Stimulated activated CD4-positive, alpha-beta T cell treated with anti-CD3 and anti-CD28 coated beads, Interleukin-12 subunit alpha, Interleukin-12 subunit beta, amount 100 ng/mL, for 24 hours (primary cell): ENCODE results near the gene TJP2.

ENCODE experiments used
- DNase-seq, 2 experiments: peaks; one replicate each; pipeline ENCODE4 v3.0.0-alpha.2; 2020; ENCODE audit warnings: low read depth in 2 of 2

The TJP2 gene

DNA sequence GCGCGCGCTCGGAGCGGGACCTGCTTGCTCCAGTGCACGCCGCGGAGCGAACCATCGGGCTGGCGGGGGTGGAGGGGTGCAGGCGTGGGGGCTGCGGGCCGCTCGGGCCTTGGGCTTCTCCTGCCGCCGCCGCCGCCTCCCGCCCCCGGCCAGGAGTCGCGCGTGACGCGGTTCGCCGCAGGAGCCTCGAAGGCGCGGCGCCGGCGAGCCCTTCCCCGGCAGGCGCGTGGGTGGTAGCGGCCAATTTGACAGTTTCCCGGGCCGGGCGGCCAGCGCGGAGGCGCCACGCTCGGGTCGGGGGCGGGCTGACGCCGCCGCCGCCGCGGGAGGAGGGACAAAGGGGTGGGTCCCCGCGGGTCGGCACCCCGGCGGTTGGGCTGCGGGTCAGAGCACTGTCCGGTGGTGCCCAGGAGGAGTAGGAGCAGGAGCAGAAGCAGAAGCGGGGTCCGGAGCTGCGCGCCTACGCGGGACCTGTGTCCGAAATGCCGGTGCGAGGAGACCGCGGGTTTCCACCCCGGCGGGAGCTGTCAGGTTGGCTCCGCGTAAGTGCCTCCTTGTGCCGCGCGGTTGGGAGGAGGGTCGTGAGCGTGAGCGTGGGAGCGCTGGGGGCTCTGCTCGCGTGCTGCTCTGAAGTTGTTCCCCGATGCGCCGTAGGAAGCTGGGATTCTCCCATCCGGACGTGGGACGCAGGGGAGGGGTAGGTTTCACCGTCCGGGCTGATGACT, at the start of gene TJP2:
TSS of gene TJP2 (plus strand) at position 387 of the 725 bp plus-strand sequence. CDS start at position 483, 96 bp downstream.
- peak in 1 of 2 experiments; percentile 38 for DNase-seq

DNA sequence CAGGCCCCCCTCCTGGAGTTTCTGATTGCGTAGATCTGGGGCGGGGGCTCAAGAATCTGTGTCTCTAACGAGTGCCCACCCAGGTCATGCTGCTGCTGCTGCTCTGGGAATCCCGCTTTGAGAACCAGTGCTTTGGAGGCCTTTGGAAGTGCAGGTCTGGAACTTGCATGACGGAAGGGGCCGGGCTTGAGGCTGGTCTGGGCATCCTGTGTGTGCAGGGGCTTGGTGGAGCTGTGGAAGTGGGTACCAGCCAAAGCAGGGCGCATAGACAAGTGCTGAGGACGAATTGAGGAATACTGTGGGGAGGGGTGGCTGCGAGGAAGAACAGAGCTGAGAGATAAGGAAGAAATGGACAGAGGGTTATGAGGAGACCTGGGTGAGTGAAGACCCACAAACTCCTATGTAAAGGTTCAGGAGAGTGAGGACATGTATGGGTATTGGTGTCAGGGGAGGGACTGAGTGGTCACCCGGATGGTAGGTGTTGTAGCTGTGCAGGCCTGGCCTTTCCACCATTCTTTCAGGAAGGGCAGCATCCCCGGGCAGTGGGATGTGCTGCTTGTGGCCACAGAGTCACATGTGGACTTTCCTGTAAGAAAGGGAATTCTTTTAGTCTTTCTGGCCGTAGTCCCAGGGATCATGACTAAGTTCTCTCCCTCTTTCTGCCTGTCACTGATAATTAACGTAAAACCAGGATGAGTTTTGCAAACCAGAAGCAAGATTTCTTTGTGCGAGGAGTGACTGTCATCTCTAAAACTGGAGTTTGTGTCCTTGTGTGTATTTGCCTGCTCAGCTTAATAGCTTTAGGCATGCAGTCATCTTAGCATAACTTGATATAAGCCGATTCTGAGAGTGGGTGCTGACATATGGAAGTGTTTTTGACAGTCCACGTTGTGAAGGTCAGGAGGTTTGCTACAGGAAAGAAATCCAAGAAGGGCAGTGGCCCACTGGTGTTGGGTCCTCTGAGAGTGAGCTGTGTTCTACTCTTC, 43.3 kb upstream of the TJP2 start:
- no peak for DNase-seq

DNA sequence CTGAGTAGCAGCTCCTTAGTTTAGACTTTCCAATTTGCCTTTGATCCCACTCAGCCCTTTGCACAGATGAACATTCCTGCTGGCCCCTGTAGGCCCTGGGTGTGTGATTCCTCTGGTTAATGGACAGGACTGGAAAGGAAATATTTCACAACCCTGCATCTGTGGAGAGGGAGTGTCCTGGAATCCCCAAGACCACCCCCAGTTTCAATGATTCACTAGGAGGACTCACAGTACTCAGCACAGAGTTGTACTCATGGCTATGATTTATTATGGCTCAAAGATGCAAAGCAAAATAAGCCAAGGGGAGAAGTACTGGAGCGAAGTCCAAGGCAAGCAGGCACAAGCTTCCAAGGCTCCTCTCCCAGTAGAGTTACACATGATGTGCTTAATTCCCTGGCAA, 42.4 kb upstream of the TJP2 start:
- no peak for DNase-seq

DNA sequence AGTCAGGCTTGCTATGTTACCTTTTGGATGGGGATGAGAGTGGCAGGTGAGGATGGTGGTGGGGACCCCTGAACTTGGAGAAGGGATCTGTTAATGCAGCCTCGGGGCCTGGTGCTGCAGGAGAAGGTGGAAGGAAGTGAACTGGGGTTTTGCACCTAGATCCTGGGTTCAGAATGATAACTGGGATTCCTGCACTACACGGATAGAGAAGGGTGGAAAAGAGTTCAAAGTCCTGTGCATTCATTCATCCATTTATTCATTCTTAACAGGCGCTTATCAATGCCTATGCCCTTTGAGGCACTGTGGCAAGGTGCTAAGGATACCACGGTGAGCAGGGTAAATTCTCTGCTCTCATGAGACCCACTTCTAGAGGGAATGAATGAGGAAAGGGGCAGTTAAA, 41.7 kb upstream of the TJP2 start:
- DNase-seq = no peak

DNA sequence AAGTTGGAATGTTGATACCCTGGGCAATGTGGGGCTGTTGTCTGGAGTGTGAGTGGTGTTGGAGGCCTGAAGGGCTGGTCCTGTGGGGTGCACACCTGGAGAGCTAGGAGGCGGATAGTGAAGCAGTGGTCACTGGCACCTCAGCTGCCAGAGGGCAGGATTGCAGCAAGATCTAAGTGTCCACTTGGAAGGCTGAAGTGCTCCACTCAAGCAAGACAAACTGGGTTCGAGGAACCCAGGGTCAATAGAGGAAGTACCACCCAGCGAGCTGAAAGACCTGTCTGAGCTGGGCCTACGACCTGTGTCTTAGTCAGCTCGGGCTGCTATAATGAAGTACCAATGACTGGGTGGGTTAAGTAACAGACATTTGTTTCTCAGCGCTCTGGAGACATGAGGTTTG, 39.7 kb upstream of the TJP2 start:
- no peak for DNase-seq

DNA sequence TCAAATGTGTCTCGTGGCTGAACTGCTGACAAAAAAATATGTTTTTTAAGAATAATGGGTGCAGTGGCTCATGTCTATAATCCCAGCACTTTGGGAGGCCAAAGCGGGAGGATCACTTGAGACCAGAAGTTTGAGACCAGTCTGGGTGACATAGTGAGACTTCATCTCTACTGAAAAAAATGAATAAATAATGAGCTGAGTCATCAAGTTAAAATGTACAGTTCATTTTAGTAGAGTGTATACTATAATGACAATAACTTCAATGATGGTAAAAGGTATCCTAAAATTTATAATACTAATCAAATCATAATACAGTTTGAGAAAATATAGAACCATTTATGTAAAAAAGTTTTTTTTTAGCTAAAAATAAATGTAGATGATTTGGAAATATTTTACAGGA, 37.9 kb upstream of the TJP2 start:
- no peak for DNase-seq

DNA sequence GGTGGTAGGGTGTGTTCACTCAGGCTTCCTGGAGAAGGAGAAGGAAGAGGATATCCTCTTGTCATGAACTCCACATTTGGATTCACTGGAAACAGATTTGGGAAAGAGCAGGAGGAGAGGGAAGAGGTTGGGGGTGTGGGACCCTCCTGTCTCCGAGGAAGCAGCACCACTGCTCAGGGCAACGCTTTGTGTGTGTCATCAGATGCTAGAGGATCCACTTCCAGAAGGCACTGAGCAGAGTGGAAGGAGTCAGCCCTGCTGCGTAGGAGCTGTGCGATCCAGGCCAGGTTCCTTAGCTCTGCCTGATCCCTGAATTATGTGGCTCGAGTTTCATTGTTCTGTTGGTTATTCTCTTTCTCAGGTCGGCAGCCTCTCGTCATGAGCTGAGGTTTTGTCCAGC, 37.3 kb upstream of the TJP2 start:
- DNase-seq = no peak

DNA sequence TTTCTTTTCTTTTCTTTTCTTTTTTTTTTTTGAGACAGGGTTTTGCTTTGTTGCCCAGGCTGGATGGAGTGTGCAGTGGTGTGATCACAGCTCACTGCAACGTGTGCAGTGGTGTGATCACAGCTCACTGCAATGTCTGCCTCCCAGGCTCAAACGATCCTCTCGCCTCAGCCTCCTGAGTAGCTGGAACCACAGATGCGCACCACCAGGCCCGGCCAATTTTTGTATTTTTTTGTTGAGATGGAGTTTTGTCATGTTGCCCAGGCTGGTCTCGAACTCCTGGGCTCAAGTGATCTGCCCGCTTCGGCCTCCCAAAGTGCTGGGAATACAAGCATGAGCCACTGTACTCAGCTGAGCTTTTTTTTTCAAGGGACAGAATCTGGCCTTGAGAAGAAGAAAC, 36.8 kb upstream of the TJP2 start:
- DNase-seq = no peak

DNA sequence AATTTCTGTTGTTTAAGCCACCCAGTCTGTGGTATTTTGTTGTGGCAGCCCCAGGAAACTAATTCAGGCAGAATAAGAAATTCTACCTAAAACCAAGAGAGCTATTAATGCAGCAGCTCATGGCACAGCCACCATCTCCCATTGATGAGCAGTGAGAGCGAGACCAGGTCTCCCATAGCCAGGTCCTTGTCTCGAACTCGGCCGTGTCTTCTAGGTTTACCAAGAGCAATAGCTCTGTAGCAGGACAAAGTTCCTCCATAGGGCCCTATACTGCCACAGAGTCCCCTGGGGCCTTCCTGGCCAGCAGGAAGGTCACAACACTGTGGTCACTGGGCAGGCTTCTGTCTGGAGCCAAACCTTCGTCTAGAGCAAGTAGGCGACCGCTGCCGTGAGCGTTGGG, 34.5 kb upstream of the TJP2 start:
- DNase-seq = no peak

DNA sequence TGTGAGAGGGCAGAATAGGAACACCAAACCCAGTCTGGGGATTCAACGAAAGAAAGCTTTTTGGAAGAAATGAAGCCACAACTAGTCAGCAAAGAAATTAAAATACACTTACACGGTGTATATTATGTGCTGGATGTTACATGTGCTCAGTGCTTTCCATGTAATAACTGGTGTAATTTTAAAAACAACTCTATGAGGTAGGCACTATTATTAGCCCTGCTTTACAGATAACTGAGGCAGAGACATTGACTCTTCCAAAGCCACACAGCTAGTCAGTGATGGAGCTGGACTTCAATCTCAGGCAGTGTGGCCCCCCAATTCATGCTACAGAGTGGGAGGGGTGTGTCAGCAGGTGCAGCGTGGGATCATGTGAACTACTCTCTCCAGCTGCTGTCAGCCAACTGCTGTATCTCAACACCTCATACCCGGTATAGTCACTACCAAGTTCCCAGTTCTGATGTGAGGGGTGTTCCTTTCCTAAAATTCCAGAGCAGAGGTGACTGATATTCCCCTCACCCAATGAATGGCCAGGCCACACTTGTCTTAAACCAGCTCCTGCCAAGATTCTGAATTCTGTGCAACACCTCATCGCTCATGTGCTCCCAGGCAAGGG, 33.8 kb upstream of the TJP2 start:
- no peak for DNase-seq

DNA sequence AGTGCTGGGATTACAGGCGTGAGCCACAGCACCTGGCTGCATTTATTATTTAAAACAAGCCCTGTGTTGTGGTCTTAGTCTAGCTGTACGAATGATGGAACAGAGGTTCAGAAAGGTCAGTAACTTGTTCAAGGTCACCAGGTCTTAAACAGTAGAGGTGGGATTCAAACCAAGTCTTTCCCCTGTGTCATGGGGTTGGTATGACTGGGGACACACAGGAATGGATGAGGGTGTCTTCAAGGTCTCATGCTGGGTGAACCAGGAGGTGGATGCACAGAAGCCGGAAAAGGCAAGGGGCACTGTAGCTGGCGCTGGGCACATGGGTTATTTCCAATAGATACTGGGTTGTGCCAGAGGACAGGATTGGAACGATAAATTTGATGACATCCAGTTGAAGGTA, 32.2 kb upstream of the TJP2 start:
- DNase-seq = no peak

DNA sequence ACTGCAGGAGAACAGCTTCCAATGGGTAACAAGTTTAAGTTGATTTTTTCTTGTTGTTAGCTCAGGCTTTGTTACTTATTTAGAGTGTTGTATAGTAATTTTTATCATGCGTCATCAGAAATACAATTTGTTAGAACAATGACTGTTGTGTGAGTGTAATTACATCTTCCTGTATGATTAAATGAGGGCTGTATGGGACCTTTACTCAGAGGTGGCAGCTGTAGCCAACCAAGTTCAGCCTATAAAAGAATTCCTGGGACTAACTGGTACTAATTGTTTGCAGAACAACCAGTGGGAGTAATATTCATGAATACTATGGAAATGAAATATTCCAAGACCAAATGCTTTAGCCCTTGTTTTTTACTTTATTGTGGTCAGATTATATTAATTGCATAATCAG, 30.8 kb upstream of the TJP2 start:
- DNase-seq = no peak

DNA sequence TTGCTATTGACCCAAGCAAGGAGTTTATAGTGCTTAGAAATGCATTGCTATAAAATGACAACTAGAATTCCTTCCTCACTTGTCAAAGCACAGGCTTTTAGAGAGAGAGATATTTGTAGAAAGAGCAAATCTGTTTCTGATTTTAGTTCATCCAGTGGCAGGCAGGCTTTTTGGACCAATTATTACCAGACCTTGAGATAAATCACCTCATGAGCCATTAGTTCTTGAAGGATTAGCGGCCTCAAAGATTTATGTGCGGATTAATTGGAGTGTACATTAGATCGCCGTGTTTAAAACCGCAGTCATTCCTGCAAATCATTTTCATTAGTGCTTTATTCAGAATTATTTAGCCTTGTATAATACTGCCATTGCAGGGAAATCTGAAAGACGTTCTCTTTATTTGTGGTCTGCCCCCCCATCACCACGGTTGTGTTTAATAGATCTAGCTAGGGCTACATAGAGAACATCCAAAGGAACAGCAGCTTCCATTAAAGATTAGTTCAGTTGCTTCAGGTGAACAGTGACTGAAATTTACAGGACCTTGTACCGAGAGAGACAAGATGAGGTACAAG, 28.8 kb upstream of the TJP2 start:
- no peak for DNase-seq

DNA sequence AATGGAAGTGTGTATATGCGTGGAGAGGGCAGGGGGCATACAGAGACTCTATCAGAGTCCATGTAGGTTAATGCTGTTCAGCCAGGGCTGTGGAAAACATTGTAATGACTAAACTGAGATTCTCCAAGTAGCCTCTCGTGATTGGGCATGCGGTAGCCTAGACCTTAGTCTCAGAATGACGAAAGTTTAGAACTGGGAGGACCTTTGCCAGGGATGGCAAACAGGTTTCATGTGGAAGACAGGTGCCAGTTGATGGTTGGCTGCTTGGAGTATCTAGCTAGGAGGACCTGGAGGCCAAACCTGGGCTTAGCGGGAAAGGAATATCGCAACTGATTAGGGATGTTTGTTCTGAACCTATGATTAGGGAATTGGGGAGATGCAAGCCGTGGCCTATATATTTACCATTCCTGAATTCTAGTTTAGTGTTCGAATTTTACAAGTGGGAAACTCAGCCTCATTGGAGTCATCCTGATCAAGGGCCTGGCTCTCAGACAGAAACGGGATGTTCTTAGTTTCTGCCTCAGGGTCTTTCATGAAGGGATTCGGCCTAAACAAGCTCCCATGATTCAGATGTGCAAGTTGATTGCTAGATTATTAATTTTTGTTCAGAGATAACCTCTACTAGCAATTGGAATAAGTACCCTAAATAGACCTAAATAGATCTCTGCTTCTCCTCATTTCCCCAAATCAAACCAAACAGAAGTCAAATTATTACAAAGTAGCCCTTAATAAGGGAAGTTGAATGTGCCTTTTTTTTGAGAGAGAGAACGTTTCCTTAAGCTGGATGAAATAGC, 26.8 kb upstream of the TJP2 start:
- no peak for DNase-seq

DNA sequence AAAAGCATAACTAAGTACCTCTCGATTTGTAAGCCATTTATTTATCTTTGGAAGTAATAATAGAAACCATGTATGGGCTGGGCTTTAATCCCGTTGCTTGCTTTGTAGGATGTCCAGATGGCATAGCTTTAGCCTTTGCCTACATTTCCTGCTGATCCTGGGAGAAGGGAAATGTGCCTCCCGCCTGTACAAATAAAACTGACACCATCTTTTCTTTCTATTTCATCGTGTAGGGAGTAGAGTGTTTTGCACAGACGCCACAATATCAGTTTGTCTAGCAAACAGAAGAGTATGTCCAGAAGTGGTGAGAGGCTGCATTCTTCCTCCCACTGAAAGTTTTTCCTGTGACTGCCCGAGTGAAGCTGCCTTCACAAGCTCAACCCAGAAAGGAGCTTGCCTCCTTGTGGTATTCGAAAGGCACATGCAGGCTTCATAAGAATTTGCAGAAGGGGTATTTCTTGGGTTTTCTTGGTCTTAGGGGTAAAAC, 24.7 kb upstream of the TJP2 start:
- no peak for DNase-seq

DNA sequence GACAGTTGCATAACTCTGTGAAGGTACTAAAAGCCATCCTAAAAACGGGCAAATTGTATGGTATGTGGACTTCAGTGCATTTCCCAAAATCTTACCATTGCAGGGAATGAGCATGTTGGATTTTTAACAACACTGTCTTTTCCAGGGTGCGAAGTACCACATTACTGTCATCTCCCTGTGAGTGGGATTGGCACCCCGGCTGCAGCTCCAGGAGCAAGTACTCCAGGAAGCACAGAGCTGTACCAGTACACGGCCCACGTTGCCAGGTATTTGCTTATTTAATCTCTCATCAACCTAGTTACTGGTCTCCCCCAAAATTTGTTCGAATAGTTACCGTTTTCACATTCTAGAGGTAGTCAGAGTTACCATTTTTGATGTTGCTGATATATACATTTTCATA, 22.6 kb upstream of the TJP2 start:
- no peak for DNase-seq

DNA sequence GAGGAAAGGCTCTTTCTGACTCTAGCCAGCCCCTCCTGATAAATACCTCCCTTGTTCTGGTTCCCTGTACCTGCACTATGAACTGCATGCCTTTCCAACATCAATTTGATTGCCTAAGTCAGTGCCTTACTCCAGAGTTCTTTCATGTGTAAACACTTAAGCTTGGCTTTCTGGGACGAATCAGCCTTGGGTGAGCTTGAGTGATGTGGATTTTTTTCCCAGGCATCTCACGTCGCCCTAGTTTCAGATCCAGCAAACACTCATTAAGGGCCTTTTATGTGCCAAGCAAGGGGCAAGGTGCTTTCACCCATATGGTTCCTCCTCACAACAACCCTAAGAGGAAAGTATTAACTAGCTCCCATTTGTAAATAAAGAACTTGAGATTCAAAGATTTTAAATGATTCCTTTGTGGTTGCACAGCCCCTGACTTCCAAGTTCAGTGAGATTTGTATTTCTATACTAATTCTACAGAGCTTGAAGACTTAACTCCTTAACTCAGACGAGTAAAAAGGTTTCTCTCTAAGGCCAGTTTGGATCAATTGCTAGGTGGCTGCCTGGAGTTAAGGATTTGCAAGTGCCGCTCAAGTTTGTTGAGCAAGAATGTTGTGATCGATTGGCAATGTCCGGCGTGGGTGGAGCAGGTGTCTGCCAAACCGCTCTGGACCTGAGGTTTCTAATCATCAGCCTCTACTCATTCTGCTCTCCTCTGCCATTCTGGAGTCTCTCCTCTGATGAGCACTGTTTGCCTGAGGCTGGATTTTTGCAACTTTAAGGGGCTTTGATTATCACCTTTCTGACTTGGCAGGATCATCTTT, 20.2 kb upstream of the TJP2 start:
- DNase-seq = no peak

DNA sequence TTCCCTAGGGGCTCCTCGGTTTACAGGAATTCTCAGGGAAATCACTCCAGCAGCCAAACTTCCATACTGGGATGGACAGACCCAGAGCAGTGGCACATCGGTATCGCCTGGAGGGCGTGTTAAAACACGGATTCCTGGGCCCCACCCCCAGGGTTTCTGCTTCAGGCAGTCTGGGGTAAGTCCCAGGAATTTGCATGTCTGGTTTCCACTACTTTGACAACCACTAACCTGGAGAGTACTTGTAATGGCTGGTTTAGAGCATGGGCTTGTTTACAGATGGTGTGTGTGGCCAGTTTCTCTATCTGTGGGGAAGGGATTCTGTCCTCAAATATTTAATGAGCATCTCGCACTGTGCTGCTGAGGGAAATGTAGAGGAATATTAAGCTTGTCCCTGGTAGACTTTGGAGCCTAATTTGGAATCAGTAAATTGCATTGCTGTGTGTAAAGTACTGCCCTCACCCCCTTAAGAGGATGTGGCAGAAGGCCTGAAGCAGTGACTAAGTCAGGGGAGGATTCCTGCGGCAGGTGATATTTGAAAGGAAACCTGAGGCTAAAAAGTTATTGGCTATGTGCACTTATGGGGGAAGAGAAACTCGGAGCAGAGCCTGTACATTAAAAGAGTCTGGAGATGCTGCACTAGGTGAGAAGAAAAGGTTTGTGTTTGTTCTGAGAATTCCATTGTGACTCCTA, 18.6 kb upstream of the TJP2 start:
- no peak for DNase-seq

DNA sequence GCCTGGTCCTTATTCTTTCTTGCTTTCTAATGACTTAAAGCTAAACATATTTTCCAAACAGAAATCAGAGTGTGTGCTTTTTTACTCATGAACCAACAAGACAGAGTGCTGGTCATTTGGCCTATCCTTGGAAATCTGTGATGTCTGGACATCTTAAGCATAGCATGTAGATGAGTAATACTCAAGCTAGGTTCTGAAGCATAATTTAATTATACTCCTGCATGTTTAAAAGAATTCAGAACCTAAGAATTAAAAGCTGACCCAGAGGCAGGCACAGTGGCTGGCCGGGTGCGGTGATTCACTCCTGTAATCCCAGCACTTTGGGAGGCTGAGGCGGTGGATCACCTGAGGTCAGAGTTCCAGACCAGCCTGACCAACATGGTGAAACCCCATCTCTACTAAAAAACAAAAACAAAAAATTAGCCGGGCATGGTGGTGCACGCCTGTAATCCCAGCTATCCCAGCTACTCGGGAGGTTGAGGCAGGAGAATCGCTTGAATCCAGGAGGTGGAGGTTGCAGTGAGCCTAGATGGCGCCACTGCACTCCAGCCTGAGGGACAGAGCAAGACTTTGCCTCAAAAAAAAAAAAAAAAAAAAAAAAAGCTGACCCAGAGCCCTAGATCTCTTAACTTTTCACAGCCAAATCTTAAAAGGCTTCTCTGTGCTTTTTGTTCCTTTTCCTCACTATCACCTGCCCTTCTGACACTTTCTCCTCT, 16.2 kb upstream of the TJP2 start:
- peak in 1 of 2 experiments; percentile 6 for DNase-seq
